ENCODE measurements around the gene ATP6V0A4.

GRCh38 chr7:138802706-138803105 lies 4.7 kb upstream of the ATP6V0A4 start:
- no peak for TF ChIP-seq CTCF (IDR thresholded peaks at IDR 0.05; ENCODE audit: insufficient read depth, low read length)
- TF ChIP-seq, protein P1, sequence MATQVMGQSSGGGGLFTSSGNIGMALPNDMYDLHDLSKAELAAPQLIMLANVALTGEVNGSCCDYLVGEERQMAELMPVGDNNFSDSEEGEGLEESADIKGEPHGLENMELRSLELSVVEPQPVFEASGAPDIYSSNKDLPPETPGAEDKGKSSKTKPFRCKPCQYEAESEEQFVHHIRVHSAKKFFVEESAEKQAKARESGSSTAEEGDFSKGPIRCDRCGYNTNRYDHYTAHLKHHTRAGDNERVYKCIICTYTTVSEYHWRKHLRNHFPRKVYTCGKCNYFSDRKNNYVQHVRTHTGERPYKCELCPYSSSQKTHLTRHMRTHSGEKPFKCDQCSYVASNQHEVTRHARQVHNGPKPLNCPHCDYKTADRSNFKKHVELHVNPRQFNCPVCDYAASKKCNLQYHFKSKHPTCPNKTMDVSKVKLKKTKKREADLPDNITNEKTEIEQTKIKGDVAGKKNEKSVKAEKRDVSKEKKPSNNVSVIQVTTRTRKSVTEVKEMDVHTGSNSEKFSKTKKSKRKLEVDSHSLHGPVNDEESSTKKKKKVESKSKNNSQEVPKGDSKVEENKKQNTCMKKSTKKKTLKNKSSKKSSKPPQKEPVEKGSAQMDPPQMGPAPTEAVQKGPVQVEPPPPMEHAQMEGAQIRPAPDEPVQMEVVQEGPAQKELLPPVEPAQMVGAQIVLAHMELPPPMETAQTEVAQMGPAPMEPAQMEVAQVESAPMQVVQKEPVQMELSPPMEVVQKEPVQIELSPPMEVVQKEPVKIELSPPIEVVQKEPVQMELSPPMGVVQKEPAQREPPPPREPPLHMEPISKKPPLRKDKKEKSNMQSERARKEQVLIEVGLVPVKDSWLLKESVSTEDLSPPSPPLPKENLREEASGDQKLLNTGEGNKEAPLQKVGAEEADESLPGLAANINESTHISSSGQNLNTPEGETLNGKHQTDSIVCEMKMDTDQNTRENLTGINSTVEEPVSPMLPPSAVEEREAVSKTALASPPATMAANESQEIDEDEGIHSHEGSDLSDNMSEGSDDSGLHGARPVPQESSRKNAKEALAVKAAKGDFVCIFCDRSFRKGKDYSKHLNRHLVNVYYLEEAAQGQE (IDR thresholded peaks at IDR 0.05; ENCODE audit: insufficient replicate concordance, low read depth): no peak
- TF ChIP-seq GABPA (IDR thresholded peaks at IDR 0.05; ENCODE audit: low read depth): no peak
